T47D (cell line): ENCODE data around the gene TFR2.

Source experiments
- DNase-seq, 2 experiments: peaks; one replicate each; pipeline versions ENCODE4 v3.0.0 to v3.0.0-alpha.2; 2011 to 2012; ENCODE audit warnings: low read depth in 1 of 2, low spot score in 1 of 2
- JUND ChIP-seq: IDR thresholded peaks from 2 replicates; pipeline ENCODE4 v1.6.1; 2012; ENCODE audit warnings: low read depth
- in situ Hi-C: cut with HindIII; loops from 2 replicates; pipeline ENCODE4 v1.10.0; 2016; ENCODE audit warnings: low sequenced_read_pairs, low pct_unique_long_range_greater_than_20kb

TFR2 gene

DNA sequence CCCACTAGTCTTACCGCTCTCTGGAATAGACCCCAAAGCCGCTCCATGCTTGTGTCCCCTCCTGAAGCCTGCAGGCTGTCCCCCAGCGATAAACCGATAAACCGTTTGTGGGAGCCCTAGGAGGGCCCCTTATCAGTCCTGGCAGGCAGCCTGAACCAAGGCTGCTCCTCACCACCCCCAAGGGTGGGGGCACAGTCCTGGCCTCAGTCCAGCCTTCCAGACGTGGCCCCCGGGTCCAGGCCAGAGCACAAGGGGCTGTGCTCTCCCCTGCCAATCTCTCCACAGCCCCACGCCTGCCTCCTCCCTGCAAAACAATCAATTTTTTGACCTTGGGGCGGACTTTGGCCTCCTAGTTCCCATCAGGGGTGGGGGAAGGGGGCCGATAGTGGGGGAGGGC is at the start of gene TFR2:
TFR2 (minus strand) TSS at position 90 of the 397 bp plus-strand sequence; CDS start at position 47, 43 bp downstream.
- no peak for DNase-seq
- in situ Hi-C loops = no loop called here
- no peak for TF ChIP-seq JUND

DNA sequence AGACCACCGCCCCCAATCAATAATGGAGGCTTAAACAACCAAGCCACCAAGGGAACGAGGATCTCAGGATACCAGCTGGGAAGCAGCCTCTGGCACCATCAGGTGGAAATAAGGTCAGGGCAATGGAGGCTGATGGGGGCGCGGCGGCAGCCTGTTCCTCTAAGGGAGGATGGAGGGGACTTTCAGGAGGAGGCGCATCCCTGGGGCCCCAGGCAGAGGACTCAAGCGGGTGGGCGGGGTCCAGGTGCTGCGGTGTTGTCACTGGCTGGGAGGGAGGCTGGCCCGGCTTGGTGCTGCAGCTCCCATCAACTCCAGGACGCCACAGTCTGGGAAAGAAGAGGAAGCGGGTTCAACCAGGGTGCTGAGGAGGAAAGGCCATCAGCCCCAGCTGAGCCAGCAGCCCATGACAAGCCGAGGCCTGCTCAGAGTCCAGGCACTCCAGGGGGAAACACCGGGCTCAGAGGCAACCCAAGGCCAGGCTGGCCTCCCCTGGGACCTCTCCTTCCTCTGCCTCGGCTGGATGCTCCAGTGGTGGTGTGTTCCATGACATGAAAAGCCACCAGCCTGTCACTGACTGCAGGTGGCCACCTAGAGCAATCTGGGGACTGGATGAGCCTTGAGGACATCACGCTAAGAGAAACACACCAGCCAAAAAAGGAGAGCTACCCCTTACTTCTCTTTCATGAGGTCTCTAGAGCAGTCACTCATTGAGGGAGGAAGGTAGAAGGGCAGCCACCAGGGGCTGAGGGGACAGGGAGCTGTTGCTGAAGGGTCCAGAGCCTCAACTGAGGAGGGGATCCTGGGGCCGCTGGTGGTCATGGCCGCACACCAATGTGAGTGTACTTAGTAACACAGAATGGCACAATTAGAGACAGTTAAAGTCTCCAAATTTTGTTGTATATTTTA is 48.1 kb upstream of the TFR2 start:
- TF ChIP-seq JUND = no peak
- in situ Hi-C loops = no loop called here
- no peak for DNase-seq

- in situ Hi-C loops = no loop called here
- TF ChIP-seq JUND = no peak
- DNase-seq = no peak
Observed at GRCh38 chr7:100688326-100688860, 47.0 kb upstream of the TFR2 start.

GRCh38 chr7:100687751-100688300 is 46.5 kb upstream of the TFR2 start:
- TF ChIP-seq JUND = no peak
- DNase-seq = no peak
- in situ Hi-C loops = no loop called here

- DNase-seq = no peak
- in situ Hi-C loops = no loop called here
- TF ChIP-seq JUND = no peak
Observed at GRCh38 chr7:100687261-100687660, 45.9 kb upstream of the TFR2 start.

DNA sequence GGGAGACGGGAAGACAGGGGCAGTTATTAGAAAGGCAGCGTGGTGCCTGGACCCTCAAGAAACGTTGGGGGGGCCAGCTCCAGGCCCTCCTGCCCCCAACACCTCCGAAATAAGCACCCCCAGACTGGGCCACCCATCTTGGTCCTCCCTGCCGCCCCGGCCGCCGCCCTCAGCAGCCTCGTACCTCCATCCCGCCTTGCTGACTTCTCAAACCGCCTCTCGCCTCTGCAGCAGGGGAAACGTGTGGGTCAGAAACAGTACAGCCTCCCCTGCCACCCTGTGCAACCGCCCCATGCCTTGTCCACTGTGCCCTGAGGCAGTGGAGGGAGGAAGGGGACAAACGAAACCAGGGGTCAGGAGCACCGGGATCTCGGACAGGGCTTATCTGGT is 45.5 kb upstream of the TFR2 start:
- in situ Hi-C loops = no loop called here
- no peak for TF ChIP-seq JUND
- DNase-seq = no peak

DNA sequence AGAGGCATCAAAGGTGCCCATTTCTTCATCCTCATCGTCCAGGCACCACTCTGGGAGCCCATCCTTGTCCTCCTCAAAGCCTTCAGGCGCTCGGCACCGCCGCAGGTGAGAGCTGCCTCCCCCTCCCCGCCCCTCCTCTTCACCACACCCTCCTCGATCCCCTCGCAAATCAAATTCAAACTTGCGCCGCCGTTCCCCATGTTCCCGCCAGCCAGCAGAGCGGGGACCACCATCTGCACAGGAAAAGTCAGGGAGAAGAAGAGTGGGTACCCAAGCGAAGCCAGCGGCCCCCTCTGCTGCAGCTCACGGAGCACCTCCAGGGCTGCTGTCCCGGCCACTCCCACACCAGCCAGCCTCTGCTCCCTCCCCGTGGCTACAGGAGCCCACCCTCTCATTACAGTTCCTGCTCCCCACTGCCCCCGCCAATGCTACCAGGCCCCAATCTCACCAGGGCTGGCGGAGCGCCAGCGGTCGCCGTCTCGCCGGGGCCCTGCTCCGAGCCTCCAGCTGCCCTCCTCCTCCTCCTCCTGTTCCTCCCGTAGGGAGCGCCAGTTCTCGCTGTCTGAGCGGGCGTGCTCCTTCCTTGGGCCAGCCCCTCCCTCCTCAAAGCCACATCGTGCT is 45.0 kb upstream of the TFR2 start:
- in situ Hi-C loops = no loop called here
- no peak for DNase-seq
- no peak for TF ChIP-seq JUND

GRCh38 chr7:100685631-100686145 is 44.3 kb upstream of the TFR2 start:
- no peak for DNase-seq
- in situ Hi-C loops = no loop called here

DNA sequence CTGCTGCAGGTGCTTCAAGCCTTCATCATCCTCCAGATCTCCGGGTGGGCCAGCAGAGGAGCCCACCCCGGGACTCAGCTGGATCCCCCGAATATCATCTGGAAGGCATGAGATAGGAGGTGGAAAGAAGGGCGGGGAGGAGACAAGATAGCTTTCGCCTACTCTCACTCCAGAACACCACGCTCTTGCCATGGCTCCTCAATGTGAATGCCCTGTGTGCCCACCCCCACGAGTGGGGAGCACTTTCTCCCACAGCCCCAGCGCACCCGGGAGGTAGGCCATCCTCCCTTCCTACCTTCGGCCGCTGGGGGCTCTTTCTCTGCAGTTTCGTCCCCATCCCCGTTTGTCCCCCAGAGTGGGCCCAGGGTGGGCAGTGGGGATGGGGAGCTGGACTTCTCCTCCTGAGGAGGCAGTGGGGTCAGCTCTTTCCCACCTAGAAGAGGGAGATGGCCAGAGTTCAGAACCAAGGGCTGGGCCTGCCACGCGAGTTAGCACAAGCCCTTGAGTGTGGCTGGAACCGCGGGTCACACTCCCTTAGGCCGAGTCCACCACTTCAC is 43.8 kb upstream of the TFR2 start:
- in situ Hi-C loops = no loop called here
- no peak for DNase-seq
- TF ChIP-seq JUND = no peak

More at GRCh38 chr7:100685631-100686145, 44.3 kb upstream of the TFR2 start:
- no peak for TF ChIP-seq JUND

GRCh38 chr7:100684534-100685042 is 43.2 kb upstream of the TFR2 start:
- no peak for DNase-seq
- no peak for TF ChIP-seq JUND
- in situ Hi-C loops = no loop called here

GRCh38 chr7:100683659-100684533 is 42.5 kb upstream of the TFR2 start:
- DNase-seq = no peak
- TF ChIP-seq JUND = no peak
- in situ Hi-C loops = no loop called here
